Stimulated activated effector memory CD8-positive, alpha-beta T cell treated with anti-CD3 and anti-CD28 coated beads, Interleukin-12 subunit alpha, Interleukin-12 subunit beta, amount 100 ng/mL, for 72 hours (primary cell): ENCODE results near the gene TMEM271.

Experiments
- ATAC-seq: fragments of 150-1000 bp; cut with Tn5 transposase; 2 replicates; pipeline ENCODE4 v1.10.0; 2021
- DNase-seq, 2 donors: peaks; one replicate each; pipeline ENCODE4 v3.0.0; 2021 to 2022; ENCODE audit warnings: low spot score in 2 of 2
- H3K27ac Mint-ChIP-seq: one replicate; pipeline ENCODE4 v1.8.0; 2022; ENCODE audit warnings: mild to moderate bottlenecking, mixed read lengths
- H3K36me3 Mint-ChIP-seq: one replicate; pipeline ENCODE4 v1.8.0; 2022; ENCODE audit warnings: mild to moderate bottlenecking, mixed read lengths
- H3K4me1 Mint-ChIP-seq: one replicate; pipeline ENCODE4 v1.8.0; 2022; ENCODE audit warnings: mixed read lengths
- H3K4me3 Mint-ChIP-seq: one replicate; pipeline ENCODE4 v1.8.0; 2022; ENCODE audit warnings: mild to moderate bottlenecking, mixed read lengths
- H3K9me3 Mint-ChIP-seq: one replicate; pipeline ENCODE4 v1.8.0; 2022; ENCODE audit warnings: mixed read lengths

The TMEM271 gene

DNA sequence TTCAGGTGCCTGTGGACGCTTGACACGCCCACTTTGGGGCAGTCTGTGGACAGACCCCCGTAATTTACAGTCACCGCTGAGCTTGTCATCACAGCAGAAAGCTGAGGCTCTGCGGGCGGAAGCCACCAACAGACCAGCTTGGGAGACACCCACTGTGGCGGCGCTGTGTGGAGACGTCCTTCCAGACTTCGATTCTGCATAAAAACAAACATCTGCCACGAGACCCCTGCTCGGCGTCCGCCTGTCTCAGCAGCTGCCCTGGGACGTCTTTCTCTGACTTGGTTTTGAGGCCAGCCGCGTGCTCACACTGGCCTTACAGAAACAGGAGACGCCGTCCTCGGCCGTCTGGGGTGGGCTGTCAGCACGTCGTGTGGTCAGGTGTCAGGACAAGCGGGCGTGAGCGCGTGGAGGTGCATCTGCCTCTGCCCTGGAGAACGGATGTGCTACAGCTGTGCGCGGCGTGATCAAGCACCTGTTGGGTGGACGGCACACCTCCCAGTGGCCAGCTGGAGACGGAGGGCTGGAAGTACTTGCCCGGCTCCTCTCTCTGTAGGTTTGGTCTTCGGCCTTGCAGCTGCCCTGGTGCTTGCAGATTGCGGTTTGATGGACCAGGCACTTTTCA lies 39.6 kb downstream of the TMEM271 start:
- peaks cover 31% of the 10 kb centered on the region for H3K36me3 Mint-ChIP-seq
- H3K4me3 Mint-ChIP-seq, result no peak overlapping the region
- no peak overlapping the region for H3K27ac Mint-ChIP-seq
- DNase-seq (no peak), ATAC-seq (no peak)
- H3K9me3 Mint-ChIP-seq, result peaks cover 5% of the 10 kb centered on the region
- H3K4me1 Mint-ChIP-seq, result no peaks in the 10 kb centered on the region

GRCh38 chr4:535924-536281 lies 40.2 kb downstream of the TMEM271 start:
- no peak for DNase-seq
- H3K4me1 Mint-ChIP-seq, result no peaks in the 10 kb centered on the region
- no peak for ATAC-seq
- H3K9me3 Mint-ChIP-seq, result peaks cover 5% of the 10 kb centered on the region
- no peak overlapping the region for H3K4me3 Mint-ChIP-seq
- H3K36me3 Mint-ChIP-seq, result peaks cover 35% of the 10 kb centered on the region
- no peak overlapping the region for H3K27ac Mint-ChIP-seq

DNA sequence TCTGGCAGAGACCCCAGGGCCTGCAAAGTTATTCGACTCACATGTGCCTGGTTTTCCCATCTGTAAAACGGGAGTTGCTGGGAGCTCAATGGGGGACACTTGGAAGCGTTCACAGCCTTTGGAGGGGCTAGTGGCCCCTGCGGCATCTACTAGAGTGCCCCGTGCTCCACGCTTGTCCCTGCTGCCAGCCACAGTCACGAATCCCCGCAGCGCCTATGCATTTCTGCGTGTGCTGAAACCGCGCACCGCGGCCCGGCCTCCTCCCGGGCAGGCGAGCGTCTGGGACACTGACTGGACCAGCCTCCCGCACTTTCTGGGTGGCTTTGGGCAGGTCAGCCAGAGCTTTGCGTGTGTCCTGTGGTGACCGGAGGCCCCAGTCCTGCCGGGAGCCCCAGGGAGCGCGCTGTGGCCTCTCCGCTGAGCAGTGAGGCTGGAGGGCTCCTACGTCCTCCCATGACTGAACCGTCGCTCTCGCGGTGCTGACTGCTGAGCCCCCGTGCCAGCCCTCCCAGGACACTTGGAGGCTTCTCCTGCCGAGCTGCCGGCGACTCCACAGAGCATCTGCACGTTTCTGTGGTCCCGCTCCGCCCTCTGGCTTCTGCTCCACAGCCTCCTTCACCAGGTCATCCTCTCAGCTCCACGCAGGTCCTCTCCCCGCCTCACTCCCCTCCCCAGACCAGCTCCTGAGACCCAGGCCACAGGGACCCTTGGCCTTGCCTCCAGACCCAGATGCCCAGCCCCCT lies 40.7 kb downstream of the TMEM271 start:
- Mint-ChIP-seq H3K4me1 (no peaks in the 10 kb centered on the region), H3K36me3 (peaks cover 40% of the 10 kb centered on the region), H3K4me3 (no peak overlapping the region), H3K27ac (no peak overlapping the region), H3K9me3 (peaks cover 5% of the 10 kb centered on the region)
- DNase-seq (no peak), ATAC-seq (no peak)

GRCh38 chr4:534576-535151 lies 41.4 kb downstream of the TMEM271 start:
- Mint-ChIP-seq H3K36me3 (peaks cover 47% of the 10 kb centered on the region), H3K9me3 (peaks cover 5% of the 10 kb centered on the region), H3K4me1 (no peaks in the 10 kb centered on the region), H3K27ac (no peak overlapping the region), H3K4me3 (no peak overlapping the region)
- DNase-seq (no peak), ATAC-seq (no peak)

DNA sequence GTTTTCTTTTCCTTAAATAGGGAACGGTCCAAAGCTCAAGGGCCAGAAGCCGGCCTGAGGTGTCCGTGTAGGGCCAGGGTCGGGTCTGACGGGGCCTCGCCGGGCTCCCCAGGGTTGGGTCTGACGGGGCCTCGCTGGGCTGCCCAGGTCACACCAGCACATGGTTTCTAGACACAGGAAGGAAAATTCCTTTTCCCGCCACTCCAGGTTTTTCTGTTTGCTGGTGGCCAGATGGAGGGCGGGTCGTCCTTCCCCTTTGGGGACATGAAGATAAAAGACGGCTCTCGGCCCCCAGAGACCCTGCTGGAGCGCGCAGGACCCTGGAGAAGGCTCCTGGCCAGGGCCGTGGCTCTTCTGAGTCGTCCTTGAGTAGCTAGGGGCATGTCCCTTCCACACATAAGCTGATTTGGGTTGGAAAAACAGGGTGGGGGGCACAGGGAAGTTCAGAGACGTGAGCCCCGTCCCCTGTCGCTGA lies 42.0 kb downstream of the TMEM271 start:
- peaks cover 51% of the 10 kb centered on the region for H3K36me3 Mint-ChIP-seq
- H3K4me3 Mint-ChIP-seq, result no peak overlapping the region
- no peak for ATAC-seq
- no peak overlapping the region for H3K27ac Mint-ChIP-seq
- H3K9me3 Mint-ChIP-seq, result peaks cover 5% of the 10 kb centered on the region
- no peaks in the 10 kb centered on the region for H3K4me1 Mint-ChIP-seq
- no peak for DNase-seq

- Mint-ChIP-seq H3K9me3 (peaks cover 5% of the 10 kb centered on the region), H3K36me3 (peaks cover 57% of the 10 kb centered on the region), H3K4me1 (no peaks in the 10 kb centered on the region), H3K27ac (no peak overlapping the region), H3K4me3 (no peak overlapping the region)
- ATAC-seq (no peak), DNase-seq (no peak)
These were observed 42.6 kb downstream of the TMEM271 start for GRCh38 chr4:533318-534100.

DNA sequence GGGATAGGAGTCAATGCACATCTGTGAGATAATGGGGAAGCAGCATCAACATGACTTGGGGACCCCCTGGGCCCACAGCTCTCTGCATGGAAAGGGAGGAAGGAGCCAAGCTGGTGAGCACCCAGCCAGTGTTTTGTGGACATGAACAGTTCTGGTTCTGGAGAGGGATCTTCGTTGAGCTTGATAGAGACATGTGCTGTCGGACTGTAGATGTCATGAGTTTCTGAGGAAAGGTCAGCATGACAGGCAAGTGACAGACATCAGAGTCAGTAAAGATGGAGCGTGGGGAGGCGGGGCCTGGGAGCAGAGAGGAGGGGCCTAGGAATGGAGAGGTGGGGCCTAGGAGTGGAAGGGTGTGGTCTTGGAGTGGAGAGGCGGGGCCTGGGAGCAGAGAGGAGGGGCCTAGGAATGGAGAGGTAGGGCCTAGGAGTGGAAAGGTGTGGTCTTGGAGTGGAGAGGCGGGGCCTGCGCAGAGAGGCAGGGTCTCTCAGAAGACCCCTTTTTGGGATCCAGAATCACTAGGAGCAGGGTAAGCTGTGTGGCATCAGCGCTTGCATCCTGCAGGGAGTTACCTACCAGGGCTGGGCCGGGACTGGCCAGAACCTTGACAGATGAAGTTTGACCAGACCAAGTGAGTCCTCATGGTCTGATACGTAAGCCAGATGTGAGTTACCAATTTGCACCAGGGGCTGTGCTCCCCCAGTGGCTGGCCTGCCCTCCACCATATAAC lies 43.3 kb downstream of the TMEM271 start:
- Mint-ChIP-seq H3K4me1 (no peaks in the 10 kb centered on the region), H3K27ac (no peak overlapping the region), H3K9me3 (peaks cover 5% of the 10 kb centered on the region), H3K36me3 (peaks cover 59% of the 10 kb centered on the region), H3K4me3 (no peak overlapping the region)
- peak; percentile 56 for ATAC-seq
- DNase-seq, result no peak

GRCh38 chr4:531721-532565 lies 44.2 kb downstream of the TMEM271 start:
- Mint-ChIP-seq H3K36me3 (peaks cover 64% of the 10 kb centered on the region), H3K4me3 (no peak overlapping the region), H3K4me1 (no peaks in the 10 kb centered on the region), H3K9me3 (peaks cover 5% of the 10 kb centered on the region), H3K27ac (no peak overlapping the region)
- no peak for DNase-seq
- no peak for ATAC-seq

DNA sequence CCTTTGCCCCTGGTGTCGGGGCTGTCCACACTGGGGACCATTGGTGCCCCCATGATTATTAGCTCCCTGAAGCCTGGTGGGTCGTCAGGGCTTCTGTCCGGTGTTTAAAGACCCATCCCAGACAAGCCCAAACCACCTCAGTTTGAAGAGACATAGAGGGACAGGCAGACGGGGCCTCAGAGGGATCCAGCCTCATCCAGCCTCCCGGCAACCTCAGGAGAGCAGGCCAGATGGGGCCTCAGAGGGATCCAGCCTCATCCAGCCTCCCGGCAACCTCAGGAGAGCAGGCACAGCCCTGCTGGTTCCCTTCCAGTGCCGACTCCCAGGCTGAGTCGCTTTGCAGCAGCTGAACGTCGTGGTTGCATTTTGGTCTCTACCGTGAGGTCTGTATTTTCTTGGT lies 45.0 kb downstream of the TMEM271 start:
- no peak for DNase-seq
- H3K27ac Mint-ChIP-seq, result no peak overlapping the region
- ATAC-seq, result no peak
- peaks cover 5% of the 10 kb centered on the region for H3K9me3 Mint-ChIP-seq
- H3K4me1 Mint-ChIP-seq, result no peaks in the 10 kb centered on the region
- peaks cover 60% of the 10 kb centered on the region for H3K36me3 Mint-ChIP-seq
- no peak overlapping the region for H3K4me3 Mint-ChIP-seq

DNA sequence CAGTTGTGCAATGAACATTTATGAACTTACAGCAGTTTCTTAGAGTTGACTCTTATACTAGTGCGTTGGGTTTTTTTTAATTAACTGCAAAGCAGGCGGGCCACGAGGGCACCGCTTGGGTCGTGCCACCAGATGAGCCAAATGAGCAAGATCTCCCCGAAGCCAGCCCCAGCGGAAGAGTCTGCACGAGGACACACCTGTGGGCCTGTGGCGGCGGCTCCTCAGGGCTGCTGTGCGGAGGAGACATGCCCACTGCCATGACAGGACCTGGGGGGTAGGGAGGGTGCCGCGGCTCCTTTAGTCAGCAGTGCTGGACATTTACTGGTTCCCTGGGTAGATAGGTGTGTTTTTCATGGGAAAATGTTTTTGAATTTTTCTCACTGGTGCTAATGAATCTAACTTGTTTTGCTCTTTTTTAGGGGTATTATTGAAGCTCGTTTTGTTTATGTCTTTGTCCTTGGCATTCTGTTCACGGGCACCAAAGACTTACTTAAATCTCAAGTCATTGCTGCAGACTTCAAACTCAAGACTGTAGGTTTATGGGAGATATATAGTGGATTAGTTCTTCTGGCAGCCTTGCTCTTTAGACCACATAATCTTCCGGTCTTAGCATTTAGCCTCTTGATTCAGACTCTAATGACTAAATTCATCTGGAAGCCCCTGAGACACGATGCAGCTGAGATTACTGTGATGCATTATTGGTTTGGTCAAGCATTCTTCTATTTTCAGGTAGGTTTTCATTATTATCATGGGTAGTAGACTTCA lies 45.9 kb downstream of the TMEM271 start:
- no peak for ATAC-seq
- no peak overlapping the region for H3K27ac Mint-ChIP-seq
- H3K9me3 Mint-ChIP-seq, result peaks cover 5% of the 10 kb centered on the region
- no peak overlapping the region for H3K4me3 Mint-ChIP-seq
- no peaks in the 10 kb centered on the region for H3K4me1 Mint-ChIP-seq
- H3K36me3 Mint-ChIP-seq, result peaks cover 59% of the 10 kb centered on the region
- DNase-seq, result no peak

DNA sequence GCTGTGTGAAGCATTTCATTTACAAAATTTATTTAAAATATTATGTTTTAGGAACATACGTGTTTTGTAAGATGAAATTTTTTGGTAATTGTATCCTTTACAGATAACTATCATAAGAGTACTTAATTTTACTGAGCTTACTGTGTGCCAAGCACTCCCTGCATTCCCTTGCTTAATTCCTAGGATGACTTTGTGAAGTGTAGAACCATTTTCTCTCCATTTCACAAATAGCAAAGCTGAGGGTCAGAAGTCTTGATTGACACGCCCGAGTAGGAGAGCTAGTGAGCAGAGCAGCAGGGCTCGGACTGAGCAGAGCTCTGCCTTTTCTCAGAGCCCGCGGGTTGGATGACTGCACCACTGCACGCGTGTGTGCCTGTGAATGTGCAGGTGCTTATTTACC lies 46.5 kb downstream of the TMEM271 start:
- no peak overlapping the region for H3K27ac Mint-ChIP-seq

DNA sequence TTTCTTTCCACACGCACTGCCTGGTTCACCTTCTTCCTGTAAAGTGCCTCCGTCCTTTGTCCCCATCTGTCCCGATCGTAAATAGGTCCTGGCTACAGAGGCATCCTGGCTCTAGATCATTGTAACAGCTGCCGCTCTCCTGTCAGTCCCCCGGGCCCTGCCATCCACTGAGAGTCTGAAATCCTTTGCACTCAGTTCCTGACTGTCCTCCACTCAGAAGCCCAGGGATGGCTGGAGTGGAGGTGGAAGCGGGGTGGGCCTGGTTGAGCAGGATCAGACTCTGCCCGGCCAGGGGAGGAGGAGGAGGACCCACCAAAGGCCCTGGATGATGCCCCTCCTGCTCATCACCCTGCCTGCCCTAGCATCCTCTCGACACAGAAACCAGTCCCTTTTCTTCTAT lies 47.3 kb downstream of the TMEM271 start:
- H3K9me3 Mint-ChIP-seq, result peaks cover 5% of the 10 kb centered on the region
- H3K27ac Mint-ChIP-seq, result no peak overlapping the region
- H3K36me3 Mint-ChIP-seq, result peaks cover 62% of the 10 kb centered on the region
- DNase-seq (no peak), ATAC-seq (no peak)
- no peaks in the 10 kb centered on the region for H3K4me1 Mint-ChIP-seq
- H3K4me3 Mint-ChIP-seq, result no peak overlapping the region

More for the DNA sequence above, 46.5 kb downstream of the TMEM271 start:
- ATAC-seq, result no peak
- Mint-ChIP-seq H3K36me3 (peaks cover 58% of the 10 kb centered on the region), H3K4me1 (no peaks in the 10 kb centered on the region), H3K9me3 (peaks cover 5% of the 10 kb centered on the region), H3K4me3 (no peak overlapping the region)
- DNase-seq, result no peak

GRCh38 chr4:528296-528695 lies 47.8 kb downstream of the TMEM271 start:
- Mint-ChIP-seq H3K9me3 (peaks cover 5% of the 10 kb centered on the region), H3K27ac (no peak overlapping the region)

More at GRCh38 chr4:528296-528695, 47.8 kb downstream of the TMEM271 start:
- Mint-ChIP-seq H3K4me3 (no peak overlapping the region), H3K4me1 (no peaks in the 10 kb centered on the region), H3K36me3 (peaks cover 67% of the 10 kb centered on the region)
- DNase-seq, result no peak
- ATAC-seq, result no peak
